HG03432 (cell line): Measurements from ENCODE around the gene SERPINA6.
"Not testable (repeated sequence)": the region's sequence is repeated elsewhere in the genome, so short reads cannot be mapped to it uniquely, and the experiment has no call there.

Source experiments
- ATAC-seq: cut with Tn5 transposase; IDR thresholded peaks from one replicate; pipeline ENCODE4 v1.9.1; 2021; ENCODE audit warnings: mild to moderate bottlenecking, moderate library complexity; ENCODE audit not compliant: unreplicated experiment

Gene SERPINA6

DNA sequence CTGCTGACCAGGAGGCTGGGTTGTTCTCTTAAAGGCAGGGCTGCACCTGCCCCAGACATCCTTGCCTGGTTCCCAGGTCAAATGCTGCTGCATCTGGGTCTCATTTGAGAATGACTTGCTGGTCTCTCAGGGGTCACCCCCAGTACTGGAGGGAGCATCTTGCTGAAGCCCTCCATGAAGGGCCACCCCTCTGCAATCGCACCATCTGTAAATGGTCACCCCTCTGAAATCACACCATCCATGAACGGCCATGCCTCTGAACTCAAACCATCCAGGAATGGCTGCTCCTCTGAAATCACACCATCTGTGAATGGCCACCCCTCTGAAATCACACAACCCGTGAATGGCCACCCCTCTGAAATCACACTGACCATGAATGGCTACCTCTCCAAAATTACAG, 7.3 kb upstream of the SERPINA6 start:
- no peak for ATAC-seq

DNA sequence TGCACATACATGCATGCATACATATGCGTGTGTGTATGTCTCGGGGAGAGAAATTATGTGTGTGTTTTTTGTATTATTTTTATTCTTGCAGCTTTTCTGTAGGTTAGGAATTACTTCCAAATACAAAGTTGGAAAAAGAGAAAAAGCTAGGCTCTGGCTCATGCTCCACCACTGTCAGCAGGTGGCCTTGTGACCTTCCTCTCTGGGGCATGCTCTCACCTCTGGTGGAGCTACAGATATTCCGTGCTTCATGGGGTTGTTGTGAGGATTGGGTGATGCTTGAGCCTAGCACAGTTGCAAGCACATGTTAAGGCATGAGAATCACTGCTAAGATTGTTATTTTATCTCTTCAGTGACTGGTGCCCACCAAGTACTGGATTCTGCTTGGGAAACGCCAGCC, 6.7 kb upstream of the SERPINA6 start:
- no peak for ATAC-seq

DNA sequence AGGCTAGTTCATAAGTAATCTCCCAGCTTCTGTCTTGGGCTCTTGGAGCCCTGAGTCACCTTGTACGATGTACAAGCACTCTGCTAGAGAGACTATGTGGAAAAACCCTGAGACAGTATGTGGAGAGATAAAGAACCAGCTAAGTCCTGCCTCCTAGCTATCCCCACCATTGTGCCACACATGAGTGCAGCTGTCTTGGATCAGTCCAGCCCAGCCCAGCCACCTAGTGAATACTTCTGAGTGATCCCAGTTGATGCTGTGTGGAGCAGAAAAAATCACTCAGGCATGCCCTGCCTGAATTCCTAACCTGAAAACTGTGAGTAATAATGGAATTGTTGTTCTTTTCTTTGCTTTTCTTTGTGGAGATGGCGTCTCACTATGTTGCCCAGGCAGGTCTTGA, 5.1 kb upstream of the SERPINA6 start:
- no peak for ATAC-seq

DNA sequence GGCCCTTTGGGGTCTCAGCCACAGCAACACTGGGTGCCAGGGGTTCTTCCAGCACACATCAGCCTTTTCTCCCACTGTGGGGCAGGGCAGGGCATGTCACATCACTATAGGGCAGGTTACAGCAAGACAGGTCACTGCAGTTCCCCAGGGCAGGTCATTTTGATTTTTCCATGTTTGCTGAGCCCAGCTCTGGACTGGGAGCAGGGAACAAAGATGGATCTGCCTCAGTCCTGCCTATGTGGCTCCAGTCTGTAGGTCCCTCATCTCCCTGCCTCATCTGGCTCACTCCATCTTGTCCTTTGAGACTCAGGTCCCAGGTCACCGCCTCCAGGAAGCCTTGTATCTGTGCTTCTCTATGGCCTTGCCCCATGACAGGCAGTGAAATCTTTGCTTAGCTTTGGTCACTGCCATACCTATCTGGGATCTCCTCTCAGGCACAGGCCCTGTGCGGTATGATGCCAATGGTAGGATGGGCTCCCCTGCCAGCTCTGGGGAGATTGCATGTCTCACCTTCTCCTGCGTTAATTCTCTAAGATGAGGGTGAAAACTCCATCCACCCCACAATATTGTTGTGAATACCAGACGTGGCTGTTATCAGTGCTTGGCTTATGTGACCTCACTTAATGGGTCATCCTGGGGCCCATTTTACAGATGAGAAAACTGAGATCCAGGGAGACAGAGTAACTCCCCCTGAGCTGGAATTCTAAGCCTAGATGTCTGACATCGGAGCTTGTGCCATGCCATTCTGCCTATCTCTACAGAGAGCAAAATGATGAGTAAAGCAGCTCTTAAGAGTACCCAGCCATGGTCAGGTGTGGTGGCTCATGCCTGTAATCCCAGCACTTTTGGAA, 1.5 kb downstream of the SERPINA6 start:
- no peak for ATAC-seq

DNA sequence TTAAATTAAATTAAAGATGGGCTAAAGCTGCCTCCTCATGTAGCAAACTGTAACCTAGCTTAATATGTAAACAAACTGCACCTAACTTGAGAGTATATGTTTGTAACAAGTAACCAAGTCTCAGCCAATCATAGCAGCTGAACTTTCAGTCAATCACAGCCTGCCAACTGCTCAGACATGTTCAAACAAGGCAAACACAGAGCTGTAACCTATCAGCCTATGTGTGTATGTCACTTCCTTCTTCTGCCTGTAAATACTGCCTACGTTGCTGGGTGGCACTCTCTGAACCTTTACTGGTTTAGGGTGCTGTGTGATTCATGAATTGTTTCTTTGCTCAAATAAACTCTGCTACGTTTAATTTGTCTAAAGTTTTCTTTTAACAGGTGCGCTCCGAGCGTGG, 2.9 kb downstream of the SERPINA6 start:
- peak; percentile 49 for ATAC-seq

DNA sequence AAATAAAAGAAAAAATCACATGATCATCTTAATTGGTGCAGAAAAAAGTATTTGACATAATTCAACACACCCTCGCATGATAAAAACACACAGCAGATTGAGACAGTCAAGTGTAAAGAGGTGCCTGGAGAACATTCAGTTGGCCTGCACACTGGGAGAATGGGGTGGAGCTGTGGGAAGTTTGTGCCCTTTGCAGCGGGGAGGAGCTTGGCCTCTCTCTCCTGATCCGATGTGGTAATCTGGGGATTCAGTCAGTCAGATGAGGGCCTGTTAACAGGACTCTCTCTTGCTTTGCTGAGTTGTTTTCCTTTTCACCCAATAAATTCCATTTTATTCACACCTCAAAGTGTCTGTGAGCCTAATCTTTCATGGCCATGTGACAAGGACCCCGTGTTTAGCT, 5.9 kb downstream of the SERPINA6 start:
- ATAC-seq, result no peak

DNA sequence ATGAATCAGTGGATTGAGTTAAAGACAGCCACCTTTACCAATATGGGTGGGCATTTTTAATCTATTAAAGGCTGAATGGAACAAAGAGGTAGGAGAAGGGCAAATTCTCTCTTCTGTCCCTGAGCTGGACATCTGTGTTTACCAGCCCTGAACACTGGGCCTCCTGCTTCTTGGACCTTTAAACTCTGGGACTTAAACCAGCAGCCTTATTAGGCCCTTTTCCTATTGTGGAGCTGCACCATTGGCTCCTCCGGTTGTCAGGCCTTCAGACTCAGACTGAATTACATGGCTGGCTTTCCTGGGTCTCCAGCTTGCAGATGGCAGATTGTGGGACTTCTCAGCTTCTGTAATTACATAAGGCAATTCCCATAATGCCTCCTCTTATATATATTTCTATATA, 6.4 kb downstream of the SERPINA6 start:
- no peak for ATAC-seq

DNA sequence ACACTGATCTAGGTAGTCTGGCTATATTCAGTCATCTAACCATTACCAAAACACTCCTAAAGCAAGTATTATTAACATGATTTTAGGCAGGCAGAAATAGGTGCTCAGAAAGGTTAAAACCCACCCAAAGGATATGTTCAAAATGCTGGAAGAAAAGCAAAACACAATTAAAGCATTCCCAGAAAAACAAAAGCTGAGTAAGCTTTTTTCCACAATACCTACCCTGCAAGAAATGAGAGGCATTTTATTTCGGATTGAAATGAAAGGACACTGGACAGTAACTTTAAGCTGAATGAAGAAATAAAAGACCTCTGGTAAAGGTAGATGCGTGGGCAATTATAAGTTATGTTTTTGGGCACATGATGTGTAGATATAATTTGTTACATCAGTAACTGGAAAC, 8.2 kb downstream of the SERPINA6 start:
- no peak for ATAC-seq

DNA sequence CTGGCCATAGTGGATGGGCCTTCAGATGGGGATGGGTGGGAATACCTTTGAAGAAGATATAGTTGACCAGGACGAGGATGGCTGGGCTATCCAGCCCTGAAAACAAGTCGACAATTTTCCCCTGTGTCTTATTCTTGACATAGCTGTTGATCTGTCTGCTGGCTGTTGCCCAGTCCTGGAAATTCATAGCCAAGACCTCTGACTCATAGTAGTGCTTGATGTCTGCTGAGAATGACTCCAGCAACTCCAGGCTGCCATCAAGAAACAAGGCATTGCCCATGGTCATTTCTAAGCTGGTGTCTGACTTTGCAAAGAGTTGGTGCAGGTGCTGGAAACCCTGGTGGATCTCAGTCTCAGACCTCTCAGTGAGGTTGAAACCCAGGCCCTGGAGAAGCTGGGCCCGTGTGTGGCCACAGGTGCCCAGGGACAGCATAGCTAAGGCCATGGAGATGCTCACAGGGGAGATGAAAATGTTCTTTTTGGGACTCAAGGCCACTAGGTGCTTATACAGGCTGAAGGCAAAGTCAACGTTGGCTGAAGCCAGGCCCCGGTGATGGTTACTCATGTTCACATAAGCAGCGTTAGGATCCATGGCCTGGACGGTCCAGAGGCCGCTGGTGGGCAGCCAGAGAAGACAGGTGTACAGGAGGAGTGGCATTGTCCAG, 9.0 kb downstream of the SERPINA6 start:
- no peak for ATAC-seq

DNA sequence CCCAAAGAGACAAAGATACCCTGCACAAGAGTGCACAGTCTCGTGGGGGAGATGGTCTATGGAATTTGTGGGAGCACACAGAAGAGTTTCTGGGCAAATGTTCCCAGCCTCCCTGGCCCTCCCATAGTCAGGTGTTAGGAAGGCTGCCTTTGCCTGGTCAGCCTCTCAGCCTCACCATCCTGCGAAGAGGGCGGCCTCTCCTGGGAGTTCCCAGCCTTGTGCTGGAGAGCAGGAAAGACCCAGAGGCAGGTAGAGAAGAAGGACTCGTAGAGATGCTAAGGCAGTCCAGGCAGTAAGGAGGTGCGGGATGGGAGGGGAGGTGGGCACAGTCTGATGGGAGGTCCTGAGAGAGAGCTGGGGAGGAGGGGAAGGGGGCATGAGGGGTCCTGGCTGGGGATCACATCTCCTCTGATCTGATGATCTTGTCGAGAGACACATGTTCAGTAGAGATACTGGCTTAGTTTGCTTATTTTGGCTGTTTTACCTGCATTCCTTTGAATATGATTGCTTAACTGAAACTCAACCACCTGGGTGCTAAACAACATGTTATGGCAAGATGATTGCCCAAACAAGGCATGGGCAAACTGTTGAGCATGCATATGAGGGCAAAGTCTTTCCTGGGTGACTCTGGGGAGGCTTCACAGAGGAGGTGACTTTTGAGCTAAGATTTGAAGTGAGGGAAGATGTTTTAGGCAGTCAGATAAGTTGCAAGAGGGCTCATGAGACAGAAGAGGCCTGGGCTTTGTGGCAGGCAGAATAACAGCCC, 10.5 kb downstream of the SERPINA6 start:
- no peak for ATAC-seq

DNA sequence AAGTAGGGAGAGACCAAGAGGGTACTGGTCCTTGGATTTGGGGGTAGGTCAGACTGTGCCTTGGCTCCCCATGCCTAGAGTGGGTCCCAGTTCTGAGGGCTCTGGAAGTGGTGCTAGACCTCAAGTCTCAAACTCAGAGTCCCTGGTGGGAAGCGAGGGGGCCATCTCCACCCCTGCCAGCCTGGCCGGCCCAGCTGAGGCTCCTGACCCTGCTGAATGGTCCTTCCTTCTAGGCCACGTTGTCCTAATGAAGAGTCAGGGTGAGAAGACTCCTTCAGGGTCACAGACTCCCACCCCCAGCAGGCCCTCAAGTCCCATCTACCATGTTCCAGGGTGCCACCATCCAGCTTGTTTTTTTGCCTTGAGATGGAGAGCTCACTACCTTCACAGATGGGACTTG, 12.9 kb downstream of the SERPINA6 start:
- ATAC-seq, result no peak

DNA sequence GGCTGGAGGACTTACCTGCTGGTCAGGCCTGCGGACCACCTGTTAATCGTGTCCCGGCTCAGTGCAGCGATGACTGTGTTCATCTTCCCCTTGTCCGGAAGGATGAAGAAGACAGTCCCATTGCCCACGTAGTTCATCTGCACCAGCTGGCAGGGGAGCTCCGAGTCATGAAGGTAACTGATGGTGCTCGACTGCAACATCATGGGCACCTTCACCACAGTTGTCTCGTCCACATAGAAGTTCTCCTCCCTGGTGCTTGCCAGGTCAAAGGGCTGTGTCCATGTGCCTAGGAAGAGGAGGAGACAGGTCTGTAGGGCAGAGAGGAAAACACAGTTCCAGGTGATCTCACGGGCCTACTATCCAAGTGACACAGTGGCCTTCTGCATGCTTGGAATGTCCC, 13.4 kb downstream of the SERPINA6 start:
- no peak for ATAC-seq

DNA sequence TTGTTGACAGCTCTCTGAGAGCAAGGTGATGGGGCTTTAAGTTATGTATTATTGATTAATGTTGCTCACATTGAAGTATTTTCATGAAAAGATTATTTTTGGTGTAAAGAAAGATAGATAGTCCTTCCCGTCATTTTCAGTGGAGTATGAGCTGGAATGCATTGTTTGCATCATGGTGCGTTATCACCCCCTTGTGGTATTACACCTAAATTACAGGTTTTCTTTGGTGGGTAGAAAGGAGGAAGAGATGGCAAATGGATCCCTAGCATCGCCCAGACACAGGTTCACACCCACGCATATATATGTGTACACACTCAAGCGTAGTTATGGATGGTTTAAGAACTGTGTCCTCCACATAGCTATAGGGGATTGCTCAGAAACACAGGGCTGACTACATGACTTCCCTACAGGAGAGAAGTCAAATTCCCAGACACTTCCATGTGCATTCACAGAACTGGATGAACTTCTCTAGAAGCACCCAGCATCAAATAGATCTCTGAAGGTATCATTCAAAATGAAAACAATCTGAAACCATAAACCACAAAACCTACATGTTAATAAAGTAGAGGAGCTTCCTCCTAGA, 15.6 kb downstream of the SERPINA6 start:
- no peak for ATAC-seq

DNA sequence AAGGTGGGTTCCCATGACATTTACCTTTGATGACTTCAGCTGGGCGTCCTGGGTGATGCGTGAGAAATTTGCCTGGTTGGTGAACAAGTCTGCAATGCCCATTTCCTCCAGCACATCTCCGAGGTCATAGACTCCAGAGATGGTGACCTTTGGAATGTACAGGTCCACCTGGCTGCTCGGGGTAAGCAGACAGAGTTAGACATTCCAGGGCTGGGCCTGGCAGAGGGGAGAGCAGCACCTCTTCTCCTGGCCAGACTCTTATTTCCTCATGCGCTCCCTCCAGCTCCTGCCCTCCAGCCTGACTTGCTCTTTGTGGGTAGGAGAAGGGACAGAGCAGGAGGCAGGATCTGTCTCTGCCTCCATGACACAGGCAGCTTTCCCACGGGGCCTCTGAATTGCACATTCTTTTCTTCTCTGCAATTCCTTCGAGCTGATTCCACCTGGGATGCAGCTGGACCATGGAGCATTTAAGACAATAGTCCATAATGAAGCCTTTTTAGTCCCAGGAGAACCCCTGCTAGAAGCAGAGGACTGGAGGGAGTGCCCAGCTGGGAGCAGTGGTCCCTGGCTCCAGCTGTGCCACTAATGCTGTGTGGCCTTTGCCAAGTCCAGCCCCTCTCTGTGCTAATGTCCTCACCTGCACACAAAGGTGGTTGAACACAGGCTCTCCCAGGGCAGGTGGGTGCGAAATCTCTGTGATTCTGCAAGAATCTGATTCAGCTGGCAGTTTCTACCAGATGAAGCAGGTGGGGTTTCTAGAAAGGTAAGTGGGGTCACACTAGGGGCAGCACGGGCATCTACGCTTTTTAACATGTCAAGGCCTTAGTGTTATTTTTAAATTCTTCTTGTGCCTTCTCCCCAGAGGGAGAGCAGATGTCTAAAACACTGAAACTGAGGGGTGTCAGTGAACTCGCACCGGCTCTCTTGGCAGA, 16.8 kb downstream of the SERPINA6 start:
- ATAC-seq, result no peak

DNA sequence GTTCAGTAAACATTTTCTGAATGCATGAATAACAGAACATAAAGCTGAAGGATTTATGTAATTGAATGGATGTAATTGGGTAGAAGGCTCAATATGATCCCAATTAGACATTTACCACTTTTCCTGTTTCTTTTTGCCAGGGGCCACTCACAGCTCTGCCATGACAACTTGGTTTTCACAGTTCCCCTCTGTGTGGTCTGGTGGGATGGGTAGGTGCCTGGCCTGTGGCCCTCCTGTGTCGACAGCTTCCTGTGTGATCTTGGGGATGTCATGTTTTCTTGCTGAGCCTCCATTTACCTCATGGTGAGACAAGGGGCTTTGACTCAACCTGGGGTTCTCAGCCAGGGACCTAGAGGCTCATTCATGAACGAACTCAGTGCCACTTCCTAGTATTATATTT, 17.5 kb downstream of the SERPINA6 start:
- no peak for ATAC-seq

DNA sequence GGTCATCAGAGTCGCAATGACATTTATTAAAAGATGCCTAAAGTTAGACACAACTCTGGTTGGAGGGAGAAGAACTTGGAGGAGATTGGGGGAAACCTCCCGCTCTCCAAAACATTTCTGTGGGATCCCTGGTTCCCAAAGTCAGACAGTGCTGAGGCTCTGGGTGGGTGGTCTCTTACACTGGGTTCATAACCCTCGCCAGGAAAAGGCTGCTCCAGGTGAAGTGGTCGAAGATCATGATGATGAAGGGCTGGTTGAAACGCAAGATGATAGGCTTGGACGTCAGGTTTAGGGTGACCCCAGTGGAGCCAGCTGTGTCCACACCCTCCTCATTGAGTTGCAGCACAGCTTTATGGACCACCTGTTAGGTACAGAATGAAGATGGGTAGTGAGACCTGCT, 18.9 kb downstream of the SERPINA6 start:
- ATAC-seq, result no peak

DNA sequence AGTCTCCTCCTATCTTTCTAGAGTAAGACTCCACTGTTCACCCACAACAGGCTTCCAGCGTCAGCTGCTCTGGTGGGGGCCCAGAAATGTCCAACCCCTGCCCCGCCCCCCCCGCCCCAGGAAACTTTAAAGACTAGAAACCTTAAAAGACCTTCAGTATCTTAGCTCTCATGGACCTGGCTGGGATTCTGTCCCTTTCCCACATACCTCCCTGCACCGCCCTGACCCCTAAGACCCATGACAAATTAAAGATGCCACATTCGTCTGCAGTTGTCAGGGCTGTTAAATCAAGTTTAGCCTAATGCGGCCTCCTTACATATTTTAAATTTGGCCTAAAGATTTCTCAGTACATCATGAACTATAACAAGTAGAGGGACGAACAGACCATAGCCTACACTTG, 20.0 kb downstream of the SERPINA6 start:
- ATAC-seq, result no peak

DNA sequence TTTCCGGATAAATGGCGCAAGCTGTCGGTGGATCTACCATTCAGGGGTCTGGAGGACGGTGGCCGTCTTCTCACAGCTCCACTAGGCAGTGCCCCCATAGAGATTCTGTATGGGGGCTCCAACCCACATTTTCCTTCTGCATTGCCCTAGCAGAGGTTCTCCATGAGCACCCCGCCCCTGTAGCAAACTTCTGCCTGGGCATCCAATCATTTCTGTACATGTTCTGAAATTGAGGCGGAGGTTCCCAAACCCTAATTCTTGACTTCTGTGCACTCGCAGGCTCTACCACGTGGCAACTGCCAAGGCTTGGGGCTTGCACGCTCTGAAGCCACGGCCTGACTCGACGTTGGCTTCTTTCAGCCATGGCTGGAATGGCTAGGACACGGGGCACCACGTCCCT, 25.0 kb downstream of the SERPINA6 start:
- no peak for ATAC-seq

DNA sequence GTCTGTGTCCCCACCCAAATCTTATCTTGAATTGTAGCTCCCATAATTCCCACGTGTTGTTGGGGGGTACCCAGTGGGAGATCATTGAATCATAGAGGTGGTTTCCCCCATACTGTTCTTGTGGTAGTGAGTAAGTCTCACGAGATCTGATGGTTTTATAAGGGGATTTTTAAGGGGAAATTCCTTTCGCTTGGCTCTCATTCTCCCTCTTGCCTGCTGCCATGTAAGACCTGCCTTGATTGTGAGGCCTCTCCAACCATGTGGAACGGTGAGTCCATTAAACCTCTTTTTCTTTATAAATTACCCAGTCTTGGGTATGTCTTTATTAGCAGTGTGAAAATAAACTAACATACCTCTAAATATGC, 27.0 kb downstream of the SERPINA6 start:
- ATAC-seq, result not testable (repeated sequence)

DNA sequence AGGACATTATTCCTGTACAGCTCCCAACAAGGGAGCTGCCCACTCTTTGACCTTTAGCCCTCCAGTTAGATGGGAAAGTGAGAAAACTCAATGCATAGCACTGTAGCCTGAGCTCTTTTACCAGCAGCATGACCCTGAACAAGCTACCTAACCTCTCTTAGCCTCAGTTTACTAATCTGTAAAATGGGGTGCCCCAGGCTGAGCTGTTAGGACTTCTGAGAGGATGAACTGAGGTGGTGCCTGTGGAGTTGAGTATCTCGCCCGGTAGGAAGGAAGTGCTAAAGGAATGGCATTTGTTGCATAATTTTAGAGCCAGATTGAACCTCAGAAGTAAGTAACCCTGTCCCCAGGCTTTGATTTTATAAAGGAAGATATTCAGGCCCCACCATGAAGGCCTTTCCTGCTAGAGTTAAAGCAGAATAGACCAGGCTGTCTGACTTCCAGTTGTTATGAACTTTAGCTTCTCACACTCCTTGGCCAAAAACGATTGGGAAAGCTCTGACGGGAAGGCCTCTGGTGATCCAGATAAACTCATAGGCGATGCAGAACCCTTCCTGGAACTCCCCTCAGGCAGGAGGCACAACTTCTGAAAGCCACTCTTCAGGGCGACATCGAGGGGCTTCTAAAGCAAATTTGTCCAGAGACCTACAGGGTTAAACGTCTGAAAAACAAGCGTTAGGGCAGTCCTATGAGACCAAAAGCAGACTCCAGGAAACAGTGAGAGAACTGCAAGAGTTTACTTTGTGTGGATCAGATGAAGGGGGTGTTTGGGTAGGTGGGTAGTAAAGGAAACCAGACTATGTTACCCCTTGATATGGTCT, 27.6 kb downstream of the SERPINA6 start:
- ATAC-seq, result no peak
